ENCODE results near the gene PEX14.

Gene PEX14

GRCh38 chr1:10612436-10613160 is 137.8 kb downstream of the PEX14 start:
- Mint-ChIP-seq H3K27me3 (no peaks in the 10 kb centered on the region), H3K4me1 (ENCODE audit: low read depth) (no peaks in the 10 kb centered on the region), H3K36me3 (ENCODE audit: low read depth) (no peaks in the 10 kb centered on the region), H3K9me3 (no peaks in the 10 kb centered on the region), H3K27ac (no peak overlapping the region), H3K4me3 (no peak overlapping the region)

- no peaks in the 10 kb centered on the region for H3K9me3 Mint-ChIP-seq
- H3K36me3 Mint-ChIP-seq (ENCODE audit: low read depth): no peaks in the 10 kb centered on the region
- H3K27me3 Mint-ChIP-seq: no peaks in the 10 kb centered on the region
- no peaks in the 10 kb centered on the region for H3K4me1 Mint-ChIP-seq (ENCODE audit: low read depth)
- no peak overlapping the region for H3K4me3 Mint-ChIP-seq
- no peak overlapping the region for H3K27ac Mint-ChIP-seq
Measured at GRCh38 chr1:10613340-10613739, 138.6 kb downstream of the PEX14 start.

DNA sequence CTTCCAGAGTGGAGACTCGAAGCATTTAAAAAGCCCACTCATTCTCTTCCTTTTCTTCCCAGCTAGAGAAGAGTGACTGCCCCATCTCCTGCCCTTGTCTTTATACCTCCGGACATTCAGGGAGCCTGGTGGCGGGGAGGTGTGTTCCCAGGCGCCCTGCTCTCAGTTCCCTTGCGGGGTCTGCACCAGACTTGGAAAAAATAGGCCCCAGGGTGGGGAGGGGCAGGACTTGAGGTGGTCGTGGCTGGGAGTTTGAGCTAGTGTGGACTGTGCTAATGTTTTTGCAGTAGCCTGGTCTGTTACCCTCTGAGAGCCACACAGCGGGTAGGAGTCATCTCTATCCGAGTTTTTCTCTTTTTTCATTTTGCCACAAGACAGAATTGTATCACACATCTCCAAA is 139.1 kb downstream of the PEX14 start:
- no peaks in the 10 kb centered on the region for H3K36me3 Mint-ChIP-seq (ENCODE audit: low read depth)
- no peaks in the 10 kb centered on the region for H3K9me3 Mint-ChIP-seq
- H3K4me1 Mint-ChIP-seq (ENCODE audit: low read depth): no peaks in the 10 kb centered on the region
- H3K4me3 Mint-ChIP-seq: no peak overlapping the region
- no peaks in the 10 kb centered on the region for H3K27me3 Mint-ChIP-seq
- no peak overlapping the region for H3K27ac Mint-ChIP-seq

DNA sequence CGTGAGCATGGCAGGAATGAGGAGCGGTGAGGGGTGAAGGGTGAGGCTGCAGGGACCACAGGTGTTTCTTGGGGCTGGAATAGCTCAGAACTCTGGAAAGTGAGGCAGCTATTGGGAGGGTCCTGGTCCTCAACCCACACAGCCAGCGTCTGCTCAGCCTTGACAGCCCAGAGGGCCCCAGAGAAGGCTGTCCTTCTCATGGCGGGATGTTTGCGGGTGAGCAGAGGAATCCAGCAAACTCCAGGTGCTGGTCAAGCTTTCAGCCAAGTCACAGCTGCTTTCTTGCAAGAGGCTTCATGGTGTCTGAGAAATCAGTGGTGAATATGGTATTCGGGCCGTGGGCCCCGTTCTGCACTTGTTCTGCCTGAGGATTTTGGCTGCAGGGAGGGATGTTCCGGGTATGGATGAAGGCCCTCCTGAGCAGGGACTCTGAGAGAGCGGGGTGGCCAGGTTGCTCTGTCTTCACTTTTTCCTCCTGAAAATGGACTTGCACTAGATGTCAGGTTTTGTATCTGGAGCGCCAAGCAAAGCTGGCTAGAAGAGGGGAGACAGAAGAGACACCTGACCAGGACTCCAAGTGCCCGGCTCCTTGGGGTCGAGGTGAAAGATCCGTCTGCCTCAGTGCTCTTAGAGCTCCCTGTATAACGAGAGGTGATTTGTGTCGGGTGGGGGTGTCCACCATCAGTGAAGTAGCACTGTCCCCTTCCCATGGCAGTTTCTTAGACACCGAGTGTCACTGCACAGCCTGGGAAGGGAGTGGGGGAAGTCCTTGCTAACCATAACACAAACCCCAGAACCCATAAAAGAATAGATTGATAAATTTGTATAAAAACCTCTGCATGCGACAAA is 139.9 kb downstream of the PEX14 start:
- no peaks in the 10 kb centered on the region for H3K9me3 Mint-ChIP-seq
- no peak overlapping the region for H3K27ac Mint-ChIP-seq
- no peaks in the 10 kb centered on the region for H3K36me3 Mint-ChIP-seq (ENCODE audit: low read depth)

GRCh38 chr1:10615332-10615731 is 140.6 kb downstream of the PEX14 start:
- no peaks in the 10 kb centered on the region for H3K4me1 Mint-ChIP-seq (ENCODE audit: low read depth)

More for the DNA sequence above, 139.9 kb downstream of the PEX14 start:
- H3K4me3 Mint-ChIP-seq: no peak overlapping the region
- H3K4me1 Mint-ChIP-seq (ENCODE audit: low read depth): no peaks in the 10 kb centered on the region
- no peaks in the 10 kb centered on the region for H3K27me3 Mint-ChIP-seq

GRCh38 chr1:10615932-10616671 is 141.4 kb downstream of the PEX14 start:
- Mint-ChIP-seq H3K4me1 (ENCODE audit: low read depth) (no peaks in the 10 kb centered on the region), H3K9me3 (no peaks in the 10 kb centered on the region), H3K27ac (no peak overlapping the region), H3K4me3 (no peak overlapping the region), H3K36me3 (ENCODE audit: low read depth) (no peaks in the 10 kb centered on the region), H3K27me3 (no peaks in the 10 kb centered on the region)

More at GRCh38 chr1:10615332-10615731, 140.6 kb downstream of the PEX14 start:
- no peak overlapping the region for H3K27ac Mint-ChIP-seq
- H3K36me3 Mint-ChIP-seq (ENCODE audit: low read depth): no peaks in the 10 kb centered on the region
- H3K4me3 Mint-ChIP-seq: no peak overlapping the region
- H3K27me3 Mint-ChIP-seq: no peaks in the 10 kb centered on the region
- no peaks in the 10 kb centered on the region for H3K9me3 Mint-ChIP-seq

DNA sequence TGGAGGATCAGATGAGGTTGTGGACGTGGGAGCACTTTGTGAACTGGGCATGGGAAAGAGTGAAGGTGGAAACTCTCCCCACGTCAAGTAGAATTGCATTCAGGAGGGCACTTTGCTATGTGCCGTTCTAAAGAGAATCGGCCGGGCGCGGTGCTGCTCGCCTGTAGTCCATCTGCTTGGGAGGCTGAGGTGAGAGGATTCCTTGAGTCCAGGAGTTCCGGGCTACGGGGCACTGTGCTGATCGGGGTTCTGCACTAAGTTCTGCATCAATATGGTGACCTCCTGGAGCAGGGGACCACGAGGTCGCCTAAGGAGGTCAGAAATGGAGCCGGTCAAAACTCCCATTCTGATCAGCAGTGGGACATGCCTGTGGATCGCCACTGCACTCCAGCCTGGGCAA is 141.9 kb downstream of the PEX14 start:
- no peaks in the 10 kb centered on the region for H3K27me3 Mint-ChIP-seq
- H3K9me3 Mint-ChIP-seq: no peaks in the 10 kb centered on the region
- H3K4me3 Mint-ChIP-seq: no peak overlapping the region
- no peaks in the 10 kb centered on the region for H3K36me3 Mint-ChIP-seq (ENCODE audit: low read depth)
- H3K4me1 Mint-ChIP-seq (ENCODE audit: low read depth): no peaks in the 10 kb centered on the region
- H3K27ac Mint-ChIP-seq: no peak overlapping the region

DNA sequence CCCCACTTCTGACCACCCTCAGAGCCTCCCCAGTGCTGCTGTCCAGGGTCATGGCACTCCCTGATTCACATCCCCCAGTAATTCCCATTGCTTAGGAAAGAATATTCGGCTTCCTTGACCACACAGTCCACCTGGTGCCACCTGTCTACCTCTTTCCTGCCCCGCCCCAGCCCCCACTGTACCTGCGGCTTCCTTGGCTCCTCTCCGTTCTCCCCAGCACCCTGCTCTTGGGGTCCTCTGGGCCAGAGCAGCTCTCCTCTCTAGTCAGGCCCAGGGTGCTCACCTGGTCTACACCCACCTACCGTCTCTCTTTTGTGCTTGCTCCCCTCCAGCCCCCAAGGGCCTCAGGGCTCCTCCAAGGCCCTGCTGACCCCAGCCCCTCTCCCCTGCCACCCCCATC is 142.6 kb downstream of the PEX14 start:
- H3K36me3 Mint-ChIP-seq (ENCODE audit: low read depth): no peaks in the 10 kb centered on the region
- no peak overlapping the region for H3K27ac Mint-ChIP-seq
- no peaks in the 10 kb centered on the region for H3K4me1 Mint-ChIP-seq (ENCODE audit: low read depth)
- no peak overlapping the region for H3K4me3 Mint-ChIP-seq
- H3K27me3 Mint-ChIP-seq: no peaks in the 10 kb centered on the region
- H3K9me3 Mint-ChIP-seq: no peaks in the 10 kb centered on the region

DNA sequence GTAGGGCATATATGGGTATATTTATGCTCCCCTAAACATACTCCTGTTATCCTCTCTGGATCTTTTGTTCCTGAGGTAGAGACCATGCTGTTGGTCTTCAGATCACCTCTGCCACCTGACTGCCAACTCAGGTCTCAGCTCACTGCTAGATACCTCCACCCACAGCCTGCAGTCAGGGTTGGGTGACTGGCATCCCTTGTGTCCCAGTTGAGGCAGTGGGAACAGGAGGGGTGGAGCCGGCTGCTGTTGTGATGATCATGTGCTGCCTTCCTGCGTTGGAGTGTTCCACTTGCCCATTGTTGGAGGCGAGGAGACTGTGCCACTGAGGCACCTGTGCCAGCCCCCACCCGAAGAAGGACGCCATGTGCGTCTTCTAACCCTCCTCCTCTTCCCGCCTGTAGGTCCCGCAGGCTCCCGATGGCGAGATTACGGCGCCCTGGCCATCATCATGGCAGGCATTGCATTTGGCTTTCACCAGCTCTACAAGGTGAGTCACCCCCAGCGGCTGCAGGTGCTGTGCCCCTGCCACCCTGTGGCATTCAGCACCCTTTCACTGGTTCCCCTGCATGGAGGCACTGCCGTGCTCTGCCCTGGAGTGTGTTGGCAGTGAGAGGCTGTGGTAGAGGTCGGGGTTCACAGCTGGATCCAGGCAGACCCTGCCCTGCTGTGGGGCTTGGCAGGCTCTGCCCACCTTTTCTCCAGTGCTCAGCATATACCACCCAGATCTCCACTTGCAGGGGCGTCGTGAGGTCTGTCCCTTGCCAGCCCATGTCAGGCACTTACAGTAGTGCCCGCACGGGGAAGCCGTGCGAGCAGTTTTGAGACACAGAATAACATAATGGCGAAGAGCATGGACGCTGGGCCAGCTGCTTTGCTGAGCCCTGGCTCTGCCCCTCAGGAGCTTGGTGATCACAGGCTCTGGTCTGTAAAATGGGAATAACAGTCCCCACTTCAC is 143.5 kb downstream of the PEX14 start:
- Mint-ChIP-seq H3K4me1 (ENCODE audit: low read depth) (no peaks in the 10 kb centered on the region), H3K4me3 (no peak overlapping the region), H3K9me3 (no peaks in the 10 kb centered on the region), H3K27me3 (no peaks in the 10 kb centered on the region), H3K36me3 (ENCODE audit: low read depth) (no peaks in the 10 kb centered on the region), H3K27ac (no peak overlapping the region)

DNA sequence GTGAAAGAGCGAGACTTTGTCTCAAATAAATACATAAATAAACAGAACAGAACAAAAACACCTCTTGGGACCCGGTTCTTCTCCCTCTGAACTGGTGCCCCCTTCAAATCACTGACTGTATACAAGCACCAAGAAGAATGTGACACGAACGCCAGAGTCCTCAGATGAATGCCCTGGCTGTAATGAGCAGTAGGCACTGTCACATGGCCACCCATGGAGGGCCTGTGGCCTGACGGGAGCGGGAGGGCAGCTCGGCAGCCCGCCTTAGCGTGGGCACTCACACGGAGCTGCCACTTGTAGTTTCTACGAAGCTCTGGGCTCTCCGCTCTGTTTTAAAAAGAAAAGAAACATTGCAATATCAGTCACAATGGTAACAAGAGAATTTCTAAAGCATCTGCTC is 146.0 kb downstream of the PEX14 start:
- no peak overlapping the region for H3K4me3 Mint-ChIP-seq
- no peaks in the 10 kb centered on the region for H3K9me3 Mint-ChIP-seq
- no peak overlapping the region for H3K27ac Mint-ChIP-seq
- H3K4me1 Mint-ChIP-seq (ENCODE audit: low read depth): no peaks in the 10 kb centered on the region
- no peaks in the 10 kb centered on the region for H3K27me3 Mint-ChIP-seq
- H3K36me3 Mint-ChIP-seq (ENCODE audit: low read depth): no peaks in the 10 kb centered on the region

DNA sequence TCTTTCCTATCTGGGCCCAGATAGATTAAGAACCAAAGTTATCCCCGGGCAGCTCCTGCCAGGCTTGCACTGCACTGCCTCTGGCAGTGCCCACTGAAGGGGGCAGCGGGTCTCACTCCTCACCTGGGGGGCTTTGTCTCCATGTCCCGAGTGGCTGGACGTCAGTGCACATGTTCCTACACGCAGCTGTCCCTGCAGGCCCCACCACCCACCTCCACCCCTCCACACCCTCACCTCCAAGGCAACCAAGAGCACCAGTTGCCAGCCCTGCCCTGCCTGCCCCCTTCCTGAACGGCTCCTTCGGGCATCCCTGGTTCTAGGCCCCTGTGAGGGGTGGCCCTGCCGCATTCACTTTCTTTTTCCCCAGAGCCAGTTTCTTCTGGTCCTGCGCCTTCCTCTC is 147.2 kb downstream of the PEX14 start:
- no peaks in the 10 kb centered on the region for H3K9me3 Mint-ChIP-seq
- H3K27ac Mint-ChIP-seq: no peak overlapping the region
- H3K4me1 Mint-ChIP-seq (ENCODE audit: low read depth): no peaks in the 10 kb centered on the region
- H3K27me3 Mint-ChIP-seq: no peaks in the 10 kb centered on the region
- H3K4me3 Mint-ChIP-seq: no peak overlapping the region
- no peaks in the 10 kb centered on the region for H3K36me3 Mint-ChIP-seq (ENCODE audit: low read depth)

- H3K4me3 Mint-ChIP-seq: no peak overlapping the region
Measured at GRCh38 chr1:10622910-10623685, 148.3 kb downstream of the PEX14 start.

DNA sequence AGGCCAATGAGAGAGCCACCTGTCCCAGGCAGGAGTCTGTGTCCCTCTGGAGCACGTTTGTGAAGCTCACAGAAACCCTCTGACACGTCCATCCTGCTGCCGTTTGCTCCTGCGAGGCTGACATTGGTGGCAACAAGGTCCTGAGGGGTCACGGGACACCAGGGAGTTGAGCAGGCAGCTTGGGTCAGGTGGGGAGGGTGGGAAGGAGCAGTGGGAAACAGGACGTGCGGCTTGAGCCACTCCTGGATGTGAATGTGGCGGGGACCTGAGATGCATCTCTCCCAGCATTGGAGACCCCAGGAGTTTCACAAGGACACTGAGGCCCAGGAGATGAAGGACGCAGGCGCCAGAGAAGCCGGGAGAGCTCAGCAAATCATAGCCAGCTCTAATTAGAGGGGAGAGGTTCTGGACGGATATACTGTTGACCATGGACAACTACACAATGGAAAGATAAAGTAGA is 149.0 kb downstream of the PEX14 start:
- H3K27me3 Mint-ChIP-seq: no peaks in the 10 kb centered on the region
- no peaks in the 10 kb centered on the region for H3K36me3 Mint-ChIP-seq (ENCODE audit: low read depth)
- no peak overlapping the region for H3K27ac Mint-ChIP-seq
- no peaks in the 10 kb centered on the region for H3K4me1 Mint-ChIP-seq (ENCODE audit: low read depth)
- H3K4me3 Mint-ChIP-seq: no peak overlapping the region
- H3K9me3 Mint-ChIP-seq: no peaks in the 10 kb centered on the region

More at GRCh38 chr1:10622910-10623685, 148.3 kb downstream of the PEX14 start:
- Mint-ChIP-seq H3K9me3 (no peaks in the 10 kb centered on the region), H3K36me3 (ENCODE audit: low read depth) (no peaks in the 10 kb centered on the region), H3K4me1 (ENCODE audit: low read depth) (no peaks in the 10 kb centered on the region), H3K27ac (no peak overlapping the region), H3K27me3 (no peaks in the 10 kb centered on the region)

Measured in stimulated activated naive CD8-positive, alpha-beta T cell treated with anti-CD3 and anti-CD28 coated beads, Interleukin-15, Interleukin-2, amounts not matched to agents 100 ng/mL and 50 ng/mL, for 24 hours (primary cell).